ENCODE results near the gene YPEL3.

GRCh38 chr16:30065102-30065942, 30.7 kb downstream of the YPEL3 start, which contains the start of gene ALDOA:
- TF ChIP-seq CTCF (IDR thresholded peaks at IDR 0.05; ENCODE audit: low read length) (no peak), EZH2 (IDR thresholded peaks at IDR 0.05; ENCODE audit: borderline replicate concordance, low read length) (no peak)
